Mesendoderm (in vitro differentiated cells): ENCODE measurements around the gene LRRC70. TPM values are rescaled to one million over a fixed set of nuclear protein-coding genes. Genes with fewer than 3 reads are reported as not detected.
A peak's percentile ranks its signal among the peaks of the same experiment; 100 is the strongest.

ENCODE experiments used
- DNase-seq: peaks from one replicate; pipeline ENCODE4 v3.0.0; 2013
- H2AK5ac ChIP-seq: 2 replicates; pipeline ENCODE4 v1.6.1; 2013; ENCODE audit warnings: low read length, inconsistent platforms
- H2BK120ac ChIP-seq: 2 replicates; pipeline ENCODE4 v1.6.1; 2013; ENCODE audit warnings: low read depth, mild to moderate bottlenecking, low read length, moderate library complexity, mixed read lengths
- H2BK15ac ChIP-seq: replicated peaks from 2 replicates; pipeline ENCODE4 v1.6.1; 2013; ENCODE audit warnings: low read depth, mild to moderate bottlenecking, moderate library complexity
- H2BK5ac ChIP-seq: 2 replicates; pipeline ENCODE4 v1.6.1; 2013; ENCODE audit warnings: low read length, inconsistent platforms
- H3K18ac ChIP-seq: 2 replicates; pipeline ENCODE4 v1.6.1; 2013; ENCODE audit warnings: mild to moderate bottlenecking, low read length, mixed read lengths
- H3K23ac ChIP-seq: one replicate; pipeline ENCODE4 v1.6.1; 2013; ENCODE audit warnings: low read length
- H3K27ac ChIP-seq: 2 replicates; pipeline ENCODE4 v1.5.1; 2013; ENCODE audit warnings: low read depth, mild to moderate bottlenecking, inconsistent platforms, low read length, moderate library complexity
- H3K27me3 ChIP-seq: 2 replicates; pipeline ENCODE4 v1.6.1; 2013; ENCODE audit warnings: low read length, control low read depth, mild to moderate bottlenecking, inconsistent platforms; ENCODE audit not compliant: insufficient read depth, poor library complexity
- H3K36me3 ChIP-seq: 2 replicates; pipeline ENCODE4 v1.6.1; 2013; ENCODE audit warnings: low read length, inconsistent platforms; ENCODE audit not compliant: control insufficient read depth, insufficient read depth
- H3K4ac ChIP-seq: one replicate; pipeline ENCODE4 v1.6.1; 2013; ENCODE audit warnings: low read depth, mild to moderate bottlenecking, low read length, moderate library complexity
- H3K4me1 ChIP-seq: 2 replicates; pipeline ENCODE4 v1.6.1; 2013; ENCODE audit warnings: low read depth, low read length, inconsistent platforms; ENCODE audit not compliant: control insufficient read depth
- H3K4me2 ChIP-seq: 2 replicates; pipeline ENCODE4 v1.6.1; 2013; ENCODE audit warnings: low read length
- H3K4me3 ChIP-seq: 2 replicates; pipeline ENCODE4 v1.5.1; 2013; ENCODE audit warnings: mild to moderate bottlenecking, low read length
- H3K56ac ChIP-seq: one replicate; pipeline ENCODE4 v1.6.1; 2013; ENCODE audit warnings: low read length
- H3K79me1 ChIP-seq: 2 replicates; pipeline ENCODE4 v1.6.1; 2013; ENCODE audit warnings: low read length, inconsistent platforms
- H3K79me2 ChIP-seq: 2 replicates; pipeline ENCODE4 v1.6.1; 2013; ENCODE audit warnings: mild to moderate bottlenecking, low read length; ENCODE audit not compliant: control insufficient read depth, insufficient read depth
- H3K9ac ChIP-seq: 2 replicates; pipeline ENCODE4 v1.6.1; 2013; ENCODE audit warnings: low read length, inconsistent platforms
- H4K5ac ChIP-seq: one replicate; pipeline ENCODE4 v1.6.1; 2013; ENCODE audit warnings: low read length
- H4K8ac ChIP-seq: one replicate; pipeline ENCODE4 v1.6.1; 2013; ENCODE audit warnings: low read depth, mild to moderate bottlenecking, control low read depth, low read length, moderate library complexity
- WGBS: extraction: QIAGEN DNeasy Blood & Tissue Kit; methylation state at CpG from one replicate; pipeline ENCODE4 v1.1.7; 2013; ENCODE audit warnings: low lambda C conversion rate, missing lambda C conversion rate; ENCODE audit not compliant: insufficient coverage; ENCODE audit errors: extremely low coverage; 5-methylcytosine and 5-hydroxymethylcytosine counted together
- polyA plus RNA-seq, 2 experiments: library from polyadenylated mRNA; stranded (reverse); fragments of 200-250 nt; gene quantifications; one replicate each; pipeline ENCODE4 v1.2.3, GENCODE V29; 2013

LRRC70 gene, protein sequence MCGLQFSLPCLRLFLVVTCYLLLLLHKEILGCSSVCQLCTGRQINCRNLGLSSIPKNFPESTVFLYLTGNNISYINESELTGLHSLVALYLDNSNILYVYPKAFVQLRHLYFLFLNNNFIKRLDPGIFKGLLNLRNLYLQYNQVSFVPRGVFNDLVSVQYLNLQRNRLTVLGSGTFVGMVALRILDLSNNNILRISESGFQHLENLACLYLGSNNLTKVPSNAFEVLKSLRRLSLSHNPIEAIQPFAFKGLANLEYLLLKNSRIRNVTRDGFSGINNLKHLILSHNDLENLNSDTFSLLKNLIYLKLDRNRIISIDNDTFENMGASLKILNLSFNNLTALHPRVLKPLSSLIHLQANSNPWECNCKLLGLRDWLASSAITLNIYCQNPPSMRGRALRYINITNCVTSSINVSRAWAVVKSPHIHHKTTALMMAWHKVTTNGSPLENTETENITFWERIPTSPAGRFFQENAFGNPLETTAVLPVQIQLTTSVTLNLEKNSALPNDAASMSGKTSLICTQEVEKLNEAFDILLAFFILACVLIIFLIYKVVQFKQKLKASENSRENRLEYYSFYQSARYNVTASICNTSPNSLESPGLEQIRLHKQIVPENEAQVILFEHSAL
- 0.08 TPM for polyA plus RNA-seq (2013, experiment 1 of 2)
- polyA plus RNA-seq (2013, experiment 2 of 2), result 0.11 TPM

DNA sequence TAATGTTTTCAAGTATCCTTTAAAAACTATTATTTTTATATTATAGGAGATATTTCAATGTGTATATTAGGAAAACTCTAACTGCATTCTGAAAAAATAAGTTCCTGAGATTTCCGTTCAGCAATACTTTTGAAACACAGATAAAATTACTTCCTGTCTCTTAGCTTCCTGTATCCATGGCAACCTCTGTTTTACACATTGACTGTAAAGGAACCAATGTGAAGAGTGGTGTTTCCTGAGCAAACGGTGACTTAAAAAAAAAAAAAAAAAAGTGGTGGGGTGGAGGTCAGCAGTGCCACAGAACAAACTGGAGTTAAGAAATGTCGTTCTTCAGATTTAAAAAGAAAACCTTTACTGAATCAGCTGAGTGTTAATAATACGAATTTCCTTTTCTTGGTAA is at the start of gene LRRC70:
TSS of gene LRRC70 (plus strand) at position 280 of the 400 bp plus-strand sequence. CDS start 620 bp downstream, outside the sequence.
- H3K23ac ChIP-seq, result no peak within 1 kb of the TSS
- H4K8ac ChIP-seq, result no peak within 1 kb of the TSS
- no peaks in the 10 kb centered on the region for H3K79me2 ChIP-seq
- H4K5ac ChIP-seq, result no peak within 1 kb of the TSS
- H3K4me1 ChIP-seq, result no peaks in the 10 kb centered on the region
- no peak within 1 kb of the TSS for H2AK5ac ChIP-seq
- no peak within 1 kb of the TSS for H2BK120ac ChIP-seq
- no peaks in the 10 kb centered on the region for H3K27me3 ChIP-seq
- no peak within 1 kb of the TSS for H3K4me3 ChIP-seq
- H3K36me3 ChIP-seq, result no peaks in the 10 kb centered on the region
- H3K27ac ChIP-seq, result no peak within 1 kb of the TSS
- no peak within 1 kb of the TSS for H3K56ac ChIP-seq
- H3K79me1 ChIP-seq, result no peaks in the 10 kb centered on the region
- H2BK15ac ChIP-seq, result no peak within 1 kb of the TSS
- H3K9ac ChIP-seq, result no peak within 1 kb of the TSS
- no peak within 1 kb of the TSS for H2BK5ac ChIP-seq
- peak; percentile 96 for DNase-seq
- no CpG with 5 or more reads among the region's 4 CpGs for WGBS
- H3K18ac ChIP-seq, result no peak within 1 kb of the TSS
- no peak within 1 kb of the TSS for H3K4me2 ChIP-seq
- H3K4ac ChIP-seq, result no peak within 1 kb of the TSS

DNA sequence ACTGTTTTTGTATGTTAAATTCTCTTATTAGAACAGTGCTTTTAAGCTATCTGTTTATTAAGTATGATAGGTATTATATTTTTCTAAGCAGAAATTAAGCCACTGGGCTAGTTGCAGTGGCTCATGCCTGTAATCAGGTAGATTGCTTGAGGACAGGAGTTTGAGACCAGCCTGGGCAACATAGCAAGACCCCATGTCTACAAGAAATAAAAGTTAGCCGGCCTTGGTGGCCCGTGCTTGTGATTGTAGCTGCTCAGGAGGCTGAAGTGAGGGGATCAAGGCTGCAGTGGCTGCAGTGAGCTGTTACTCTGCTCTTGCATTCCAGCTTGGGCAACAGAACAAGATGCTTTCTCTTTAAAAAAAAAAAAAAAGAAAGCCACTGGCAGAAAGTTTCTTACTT is 45.0 kb upstream of the LRRC70 start:
- H3K79me2 ChIP-seq, result no peaks in the 10 kb centered on the region
- no peak overlapping the region for H3K9ac ChIP-seq
- no peaks in the 10 kb centered on the region for H3K4me1 ChIP-seq
- H4K5ac ChIP-seq, result no peak overlapping the region
- H3K27ac ChIP-seq, result no peak overlapping the region
- no peak overlapping the region for H2BK5ac ChIP-seq
- H2AK5ac ChIP-seq, result no peak overlapping the region
- no peak overlapping the region for H3K23ac ChIP-seq
- no peak overlapping the region for H3K4me3 ChIP-seq
- H2BK120ac ChIP-seq, result no peak overlapping the region
- H3K4me2 ChIP-seq, result no peak overlapping the region
- H3K56ac ChIP-seq, result no peak overlapping the region
- no peaks in the 10 kb centered on the region for H3K27me3 ChIP-seq
- no peak overlapping the region for H2BK15ac ChIP-seq
- WGBS, result no CpG with 5 or more reads among the region's 2 CpGs
- no peaks in the 10 kb centered on the region for H3K36me3 ChIP-seq
- no peak overlapping the region for H3K4ac ChIP-seq
- H4K8ac ChIP-seq, result no peak overlapping the region
- H3K18ac ChIP-seq, result no peak overlapping the region
- H3K79me1 ChIP-seq, result no peaks in the 10 kb centered on the region
- no peak for DNase-seq

DNA sequence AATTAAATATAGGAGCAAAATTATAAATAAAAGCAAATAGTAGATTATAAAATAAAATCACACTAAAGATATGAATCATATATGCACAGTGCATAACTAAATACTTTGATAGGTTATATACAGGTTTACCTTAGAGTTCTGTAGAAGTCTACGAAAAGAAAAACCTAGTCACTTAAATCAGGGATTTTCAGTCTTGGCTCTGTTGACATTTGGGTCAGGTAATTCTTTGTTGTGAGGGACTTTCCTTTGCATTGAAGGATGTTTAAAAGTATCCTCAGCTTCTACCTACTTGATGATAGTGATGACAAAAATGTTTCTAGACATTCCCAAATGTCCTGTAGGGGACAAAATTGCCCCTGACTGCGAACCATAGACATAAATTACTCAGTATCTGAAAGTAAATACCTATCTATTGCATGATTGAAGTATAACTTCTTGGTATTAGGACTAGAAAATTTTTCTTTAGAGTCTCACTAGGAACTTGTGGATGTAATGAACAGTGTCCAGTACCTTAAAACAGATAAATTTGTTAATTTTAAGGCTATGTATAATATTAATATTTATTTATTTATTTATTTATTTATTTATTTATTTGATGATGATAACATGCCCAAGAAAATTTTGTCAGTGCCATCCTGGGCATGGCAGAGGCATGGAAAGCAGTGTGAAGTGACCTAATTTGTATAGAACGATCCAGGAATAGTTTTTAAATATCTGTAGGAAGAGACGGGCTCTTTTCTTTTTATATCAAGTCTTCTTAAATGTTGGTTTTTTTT is 44.0 kb upstream of the LRRC70 start:
- H3K4me2 ChIP-seq, result no peak overlapping the region
- H2AK5ac ChIP-seq, result no peak overlapping the region
- no peaks in the 10 kb centered on the region for H3K79me2 ChIP-seq
- no peak overlapping the region for H4K8ac ChIP-seq
- no peak overlapping the region for H2BK120ac ChIP-seq
- H3K27me3 ChIP-seq, result no peaks in the 10 kb centered on the region
- H3K79me1 ChIP-seq, result no peaks in the 10 kb centered on the region
- H3K4me3 ChIP-seq, result no peak overlapping the region
- H4K5ac ChIP-seq, result no peak overlapping the region
- no peak overlapping the region for H2BK5ac ChIP-seq
- no peak overlapping the region for H3K18ac ChIP-seq
- H3K4me1 ChIP-seq, result no peaks in the 10 kb centered on the region
- no peak overlapping the region for H3K23ac ChIP-seq
- H3K4ac ChIP-seq, result no peak overlapping the region
- H3K36me3 ChIP-seq, result no peaks in the 10 kb centered on the region
- H3K27ac ChIP-seq, result no peak overlapping the region
- no peak for DNase-seq
- WGBS, result no CpG with 5 or more reads among the region's 4 CpGs
- no peak overlapping the region for H3K9ac ChIP-seq
- no peak overlapping the region for H3K56ac ChIP-seq
- no peak overlapping the region for H2BK15ac ChIP-seq

DNA sequence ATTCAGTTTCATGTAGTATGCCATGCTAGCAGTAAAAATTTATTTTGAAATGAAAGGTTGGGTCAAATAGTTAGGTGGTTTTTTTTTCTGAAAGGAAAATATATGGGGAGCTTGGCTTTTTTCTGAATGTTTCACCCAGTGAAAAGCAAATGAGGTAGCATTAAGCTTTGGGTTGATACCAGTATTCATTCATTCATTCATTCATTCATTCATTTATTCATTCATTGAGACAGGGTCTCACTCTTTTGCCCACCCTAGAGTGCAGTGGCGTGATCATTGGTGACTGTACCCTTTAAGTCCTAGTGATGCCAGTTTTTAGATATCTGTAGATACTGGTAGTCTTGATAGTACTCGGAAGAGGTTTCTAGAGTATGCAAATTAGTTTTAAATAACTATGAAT is 42.4 kb upstream of the LRRC70 start:
- H3K23ac ChIP-seq, result no peak overlapping the region
- no peaks in the 10 kb centered on the region for H3K79me1 ChIP-seq
- no peaks in the 10 kb centered on the region for H3K27me3 ChIP-seq
- H3K56ac ChIP-seq, result no peak overlapping the region
- no CpG with 5 or more reads among the region's 2 CpGs for WGBS
- no peaks in the 10 kb centered on the region for H3K36me3 ChIP-seq
- no peak overlapping the region for H2BK120ac ChIP-seq
- no peak overlapping the region for H3K4me2 ChIP-seq
- no peaks in the 10 kb centered on the region for H3K4me1 ChIP-seq
- DNase-seq, result no peak
- no peaks in the 10 kb centered on the region for H3K79me2 ChIP-seq
- no peak overlapping the region for H3K18ac ChIP-seq
- H2AK5ac ChIP-seq, result no peak overlapping the region
- no peak overlapping the region for H2BK5ac ChIP-seq
- H3K27ac ChIP-seq, result no peak overlapping the region
- no peak overlapping the region for H4K5ac ChIP-seq
- no peak overlapping the region for H2BK15ac ChIP-seq
- H3K4me3 ChIP-seq, result no peak overlapping the region
- H4K8ac ChIP-seq, result no peak overlapping the region
- no peak overlapping the region for H3K4ac ChIP-seq
- H3K9ac ChIP-seq, result no peak overlapping the region

DNA sequence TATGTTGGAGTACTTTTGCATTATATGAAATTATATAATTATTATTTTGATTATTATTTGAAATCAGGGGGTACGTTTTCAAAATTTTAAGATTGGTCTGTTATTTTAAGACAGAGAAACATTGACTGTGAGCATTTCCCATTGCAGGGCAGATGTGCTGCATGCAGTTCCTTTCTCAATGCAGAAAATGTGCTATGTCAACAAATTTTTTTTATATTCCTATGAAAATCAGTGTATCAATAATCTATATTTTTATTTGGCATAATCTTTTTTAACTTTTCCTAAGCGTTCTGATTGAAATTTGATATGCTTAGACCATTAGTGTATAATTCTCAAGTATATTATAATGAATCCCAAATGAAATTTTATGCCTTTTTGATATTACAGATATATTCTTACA is 41.8 kb upstream of the LRRC70 start:
- no peaks in the 10 kb centered on the region for H3K4me1 ChIP-seq
- H3K4me3 ChIP-seq, result no peak overlapping the region
- WGBS, result 100% methylated on average over 1 of the region's 2 CpGs
- H4K8ac ChIP-seq, result no peak overlapping the region
- H2BK5ac ChIP-seq, result no peak overlapping the region
- no peak overlapping the region for H4K5ac ChIP-seq
- H2BK15ac ChIP-seq, result no peak overlapping the region
- no peak overlapping the region for H3K23ac ChIP-seq
- no peak overlapping the region for H3K9ac ChIP-seq
- no peaks in the 10 kb centered on the region for H3K79me2 ChIP-seq
- H3K27ac ChIP-seq, result no peak overlapping the region
- no peaks in the 10 kb centered on the region for H3K79me1 ChIP-seq
- H3K36me3 ChIP-seq, result no peaks in the 10 kb centered on the region
- H3K4me2 ChIP-seq, result no peak overlapping the region
- no peak overlapping the region for H2BK120ac ChIP-seq
- DNase-seq, result no peak
- no peak overlapping the region for H2AK5ac ChIP-seq
- no peak overlapping the region for H3K56ac ChIP-seq
- no peaks in the 10 kb centered on the region for H3K27me3 ChIP-seq
- no peak overlapping the region for H3K18ac ChIP-seq
- no peak overlapping the region for H3K4ac ChIP-seq
